CD14-positive monocyte (primary cell): Measurements from ENCODE around the gene GPR158. TPM values are rescaled to one million over a fixed set of nuclear protein-coding genes. Genes with fewer than 3 reads are reported as not detected.

Source experiments
- DNase-seq, 3 donors: peaks; one replicate each; pipeline ENCODE4 v3.0.0-alpha.2; 2011 to 2022
- H2AFZ ChIP-seq: 2 replicates; pipeline ENCODE4 v1.6.0; 2012; ENCODE audit warnings: mild to moderate bottlenecking, low read depth, low read length, inconsistent platforms; ENCODE audit not compliant: insufficient read depth, poor library complexity, severe bottlenecking
- H3K27ac ChIP-seq, 2 donors: 1 replicate in 1 of 2; 2 replicates in 1 of 2; pipeline ENCODE4 v1.5.1; 2012 to 2013; ENCODE audit warnings: low read length in 2 of 2, control low read depth in 1 of 2, inconsistent platforms in 1 of 2, low read depth in 1 of 2, mild to moderate bottlenecking in 1 of 2
- H3K27me3 ChIP-seq, 2 donors: one replicate each; pipeline versions ENCODE4 v1.6.0 to v1.6.1; 2011 to 2013; ENCODE audit warnings: low read length in 2 of 2; ENCODE audit not compliant: control insufficient read depth in 2 of 2, insufficient read depth in 2 of 2
- H3K36me3 ChIP-seq, 2 donors: replicated peaks in 1 of 2; 1 replicate in 1 of 2; 2 replicates in 1 of 2; pipeline versions ENCODE4 v1.5.1 to v1.6.1; 2012 to 2013; ENCODE audit warnings: low read length in 2 of 2, control low read depth in 1 of 2, inconsistent platforms in 1 of 2, mild to moderate bottlenecking in 1 of 2; ENCODE audit not compliant: insufficient read depth in 2 of 2, control insufficient read depth in 1 of 2
- H3K4me1 ChIP-seq, 2 donors: 1 replicate in 1 of 2; 2 replicates in 1 of 2; pipeline versions ENCODE4 v1.5.1 to v1.6.1; 2012 to 2013; ENCODE audit warnings: low read length in 2 of 2, control low read depth in 1 of 2, inconsistent platforms in 1 of 2, mild to moderate bottlenecking in 1 of 2, moderate library complexity in 1 of 2; ENCODE audit not compliant: insufficient read depth in 2 of 2, control insufficient read depth in 1 of 2
- H3K4me2 ChIP-seq: replicated peaks from 2 replicates; pipeline ENCODE3; 2012; ENCODE audit warnings: low read length, moderate library complexity, mild to moderate bottlenecking; ENCODE audit not compliant: poor library complexity, severe bottlenecking; ENCODE audit errors: extremely low read depth
- H3K4me3 ChIP-seq, 3 experiments: fragments of 200-600 bp in 1 of 3; sonication (generic) in 1 of 3; replicated peaks in 1 of 3; 1 replicate in 2 of 3; 2 replicates in 1 of 3; pipeline ENCODE4 v1.5.1; 2011 to 2013; ENCODE audit warnings: low read length in 3 of 3, mild to moderate bottlenecking in 3 of 3, control low read depth in 2 of 3, low read depth in 2 of 3, inconsistent platforms in 1 of 3, moderate library complexity in 1 of 3
- H3K79me2 ChIP-seq: 2 replicates; pipeline ENCODE4 v1.6.0; 2012; ENCODE audit warnings: mild to moderate bottlenecking, control low read depth, inconsistent platforms, low read length, moderate library complexity; ENCODE audit not compliant: insufficient read depth
- H3K9ac ChIP-seq: 2 replicates; pipeline ENCODE4 v1.6.0; 2017; ENCODE audit warnings: low read length, mild to moderate bottlenecking; ENCODE audit not compliant: insufficient read depth, poor library complexity, severe bottlenecking
- H3K9me3 ChIP-seq, 2 donors: replicated peaks in 1 of 2; 1 replicate in 1 of 2; 2 replicates in 1 of 2; pipeline versions ENCODE4 v1.5.1 to v1.6.1; 2012 to 2013; ENCODE audit warnings: low read length in 2 of 2, control low read depth in 1 of 2; ENCODE audit not compliant: control insufficient read depth in 1 of 2, insufficient read depth in 1 of 2
- H4K20me1 ChIP-seq: 2 replicates; pipeline ENCODE4 v1.6.0; 2012; ENCODE audit warnings: mild to moderate bottlenecking, low read length, control low read depth, moderate library complexity; ENCODE audit not compliant: insufficient read depth
- H3K27ac Mint-ChIP-seq, 7 donors: one replicate each; pipeline ENCODE4 v1.8.0; 2020; ENCODE audit warnings: mild to moderate bottlenecking in 7 of 7, mixed read lengths in 7 of 7, moderate library complexity in 6 of 7, inconsistent platforms in 2 of 7
- H3K27me3 Mint-ChIP-seq, 3 donors: one replicate each; pipeline ENCODE4 v1.8.0; 2021 to 2022; ENCODE audit warnings: low read depth in 3 of 3, mild to moderate bottlenecking in 3 of 3, mixed read lengths in 3 of 3, moderate library complexity in 3 of 3, inconsistent platforms in 1 of 3
- H3K36me3 Mint-ChIP-seq, 2 donors: one replicate each; pipeline ENCODE4 v1.8.0; 2020; ENCODE audit warnings: mixed read lengths in 2 of 2, inconsistent platforms in 1 of 2, mild to moderate bottlenecking in 1 of 2
- H3K4me1 Mint-ChIP-seq: one replicate; pipeline ENCODE4 v1.8.0; 2020; ENCODE audit warnings: mild to moderate bottlenecking, mixed read lengths
- H3K4me3 Mint-ChIP-seq, 2 donors: one replicate each; pipeline ENCODE4 v1.8.0; 2020; ENCODE audit warnings: mild to moderate bottlenecking in 2 of 2, mixed read lengths in 2 of 2, moderate library complexity in 1 of 2
- H3K9me3 Mint-ChIP-seq, 7 donors: one replicate each; pipeline ENCODE4 v1.8.0; 2020 to 2022; ENCODE audit warnings: mixed read lengths in 7 of 7, mild to moderate bottlenecking in 6 of 7, moderate library complexity in 6 of 7, inconsistent platforms in 2 of 7
- WGBS: methylation state at CpG from one replicate; pipeline ENCODE4 v1.1.5; 2013; ENCODE audit warnings: missing lambda C conversion rate; ENCODE audit not compliant: insufficient coverage; 5-methylcytosine and 5-hydroxymethylcytosine counted together
- intact Hi-C, 2 donors: fragments of 100-400 bp; cut with micrococcal nuclease; formaldehyde crosslinking; loops; one replicate each; pipeline versions ENCODE4 v1.15.0 to v1.15.1; 2023
- polyA plus RNA-seq, 3 donors: library from polyadenylated mRNA; depleted of rRNA in 1 of 3; unstranded in 2 of 3; stranded (reverse) in 1 of 3; fragments of 300-500 nt in 2 of 3; fragments of >200 nt in 1 of 3; fragmentation: Illumina TruSeq in 2 of 3; gene quantifications; 1 replicate in 2 of 3; 2 replicates in 1 of 3; pipeline ENCODE4 v1.2.3, GENCODE V29; 2012 to 2021
- TF ChIP-seq, protein P1 (sequence below): fragments of 200-600 bp; IDR thresholded peaks from one replicate; pipeline ENCODE4 v1.8.0; 2022; ENCODE audit warnings: antibody characterized with exemption, mild to moderate bottlenecking

Gene GPR158
- polyA plus RNA-seq, 3 donors: not detected

DNA sequence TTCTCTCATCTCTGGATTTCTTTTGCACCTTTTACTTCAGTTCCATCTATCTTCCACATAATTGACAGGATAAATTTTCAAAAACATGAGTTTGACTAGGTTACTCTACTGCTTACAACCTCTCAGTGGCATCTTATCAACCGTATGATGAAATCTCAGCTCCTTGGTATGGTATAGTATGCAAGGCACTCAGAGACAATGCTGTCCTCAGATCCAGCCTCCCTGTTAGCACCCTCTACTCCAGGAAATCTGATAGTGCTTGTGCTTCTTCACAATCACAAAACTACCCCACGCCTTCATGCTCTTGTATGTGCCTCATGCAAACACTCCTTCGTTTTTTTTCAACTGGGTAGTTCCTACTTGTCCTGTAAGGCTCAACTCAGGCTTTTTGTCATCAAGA, 330.7 kb downstream of the GPR158 start:
- TF ChIP-seq, protein P1, sequence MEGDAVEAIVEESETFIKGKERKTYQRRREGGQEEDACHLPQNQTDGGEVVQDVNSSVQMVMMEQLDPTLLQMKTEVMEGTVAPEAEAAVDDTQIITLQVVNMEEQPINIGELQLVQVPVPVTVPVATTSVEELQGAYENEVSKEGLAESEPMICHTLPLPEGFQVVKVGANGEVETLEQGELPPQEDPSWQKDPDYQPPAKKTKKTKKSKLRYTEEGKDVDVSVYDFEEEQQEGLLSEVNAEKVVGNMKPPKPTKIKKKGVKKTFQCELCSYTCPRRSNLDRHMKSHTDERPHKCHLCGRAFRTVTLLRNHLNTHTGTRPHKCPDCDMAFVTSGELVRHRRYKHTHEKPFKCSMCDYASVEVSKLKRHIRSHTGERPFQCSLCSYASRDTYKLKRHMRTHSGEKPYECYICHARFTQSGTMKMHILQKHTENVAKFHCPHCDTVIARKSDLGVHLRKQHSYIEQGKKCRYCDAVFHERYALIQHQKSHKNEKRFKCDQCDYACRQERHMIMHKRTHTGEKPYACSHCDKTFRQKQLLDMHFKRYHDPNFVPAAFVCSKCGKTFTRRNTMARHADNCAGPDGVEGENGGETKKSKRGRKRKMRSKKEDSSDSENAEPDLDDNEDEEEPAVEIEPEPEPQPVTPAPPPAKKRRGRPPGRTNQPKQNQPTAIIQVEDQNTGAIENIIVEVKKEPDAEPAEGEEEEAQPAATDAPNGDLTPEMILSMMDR: no peak
- no peak overlapping the region for H3K9ac ChIP-seq
- no peak overlapping the region for H3K27ac Mint-ChIP-seq
- H3K36me3 ChIP-seq: no peaks in the 10 kb centered on the region
- no peaks in the 10 kb centered on the region for H4K20me1 ChIP-seq
- H2AFZ ChIP-seq: no peak overlapping the region
- no peak overlapping the region for H3K27ac ChIP-seq
- H3K9me3 Mint-ChIP-seq: peaks cover 0 to 11% (median 3%) of the 10 kb centered on the region in 7 donors
- no peak for DNase-seq
- H3K4me3 Mint-ChIP-seq: no peak overlapping the region
- H3K4me1 Mint-ChIP-seq: no peaks in the 10 kb centered on the region
- intact Hi-C loops: no loop called here
- H3K4me1 ChIP-seq: no peaks in the 10 kb centered on the region
- no peaks in the 10 kb centered on the region for H3K36me3 Mint-ChIP-seq
- peaks cover 0 to 2% (median 0%) of the 10 kb centered on the region in 3 donors for H3K27me3 Mint-ChIP-seq
- no peaks in the 10 kb centered on the region for H3K9me3 ChIP-seq
- WGBS: no CpG with 5 or more reads among the region's 3 CpGs
- no peak overlapping the region for H3K4me2 ChIP-seq
- no peaks in the 10 kb centered on the region for H3K79me2 ChIP-seq
- H3K27me3 ChIP-seq: no peaks in the 10 kb centered on the region
- no peak overlapping the region for H3K4me3 ChIP-seq

DNA sequence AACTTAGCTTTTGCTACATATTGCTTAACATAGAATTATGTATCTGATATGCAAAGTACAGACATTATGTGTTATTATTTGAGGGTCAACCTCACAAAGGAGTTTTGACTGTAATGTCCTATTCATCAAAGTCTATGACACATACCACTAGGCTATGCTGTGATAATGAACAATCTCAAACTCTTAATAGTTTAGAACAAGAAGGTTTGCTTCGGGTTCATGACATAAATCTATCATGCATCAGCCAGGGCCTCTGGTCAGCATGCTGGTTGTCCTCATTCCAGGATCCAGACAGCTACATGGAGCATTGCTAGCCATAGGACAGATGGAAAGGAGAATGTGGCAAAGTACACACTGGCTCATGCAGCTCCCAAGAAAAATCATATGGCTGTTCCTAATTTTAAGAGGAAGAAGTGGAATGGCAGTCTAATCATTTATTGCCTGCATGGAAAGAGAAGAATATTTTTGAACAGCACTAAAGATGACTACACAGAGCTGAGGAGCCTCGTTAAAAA, 332.1 kb downstream of the GPR158 start:
- Mint-ChIP-seq H3K4me3 (no peak overlapping the region), H3K36me3 (no peaks in the 10 kb centered on the region), H3K4me1 (no peaks in the 10 kb centered on the region), H3K9me3 (peaks cover 0 to 10% (median 3%) of the 10 kb centered on the region in 7 donors), H3K27ac (no peak overlapping the region), H3K27me3 (no peaks in the 10 kb centered on the region)
- no peaks in the 10 kb centered on the region for H4K20me1 ChIP-seq
- intact Hi-C loops: no loop called here
- TF ChIP-seq, protein P1: no peak
- H3K36me3 ChIP-seq: no peaks in the 10 kb centered on the region
- H3K4me3 ChIP-seq: no peak overlapping the region
- no peak overlapping the region for H2AFZ ChIP-seq
- WGBS: 83% methylated on average over 1 of the region's 2 CpGs
- no peak for DNase-seq
- H3K9me3 ChIP-seq: no peaks in the 10 kb centered on the region
- H3K4me1 ChIP-seq: no peaks in the 10 kb centered on the region
- no peaks in the 10 kb centered on the region for H3K27me3 ChIP-seq
- H3K4me2 ChIP-seq: no peak overlapping the region
- H3K79me2 ChIP-seq: no peaks in the 10 kb centered on the region
- no peak overlapping the region for H3K27ac ChIP-seq
- no peak overlapping the region for H3K9ac ChIP-seq
